ENCODE data around the gene OXSR1. TPM values are rescaled to one million over a fixed set of nuclear protein-coding genes. Genes with fewer than 3 reads are reported as not detected.

OXSR1 gene
- 30.1 and 52.2 TPM in 2 replicates for total RNA-seq

GRCh38 chr3:38164952-38165721 is at the start of gene OXSR1:
OXSR1 (plus strand) TSS chr3:38165537; CDS start chr3:38165877, 340 bp downstream.

GRCh38 chr3:38136777-38137614 is 28.3 kb upstream of the OXSR1 start, which contains the start of gene ACAA1:
ACAA1 (minus strand) TSS chr3:38137127; CDS start chr3:38137035, 92 bp downstream.

GRCh38 chr3:38138349-38139190 is 26.8 kb upstream of the OXSR1 start, which contains the start of gene MYD88:
MYD88 (plus strand) TSS chr3:38138661; CDS start chr3:38138701, 40 bp downstream.

GRCh38 chr3:38265604-38266307 is 100.4 kb downstream of the OXSR1 start, which contains the start of gene SLC22A13:
SLC22A13 (plus strand) TSS chr3:38265812; CDS start chr3:38265861, 49 bp downstream.

GRCh38 chr3:38281895-38282686 is 116.8 kb downstream of the OXSR1 start, which contains the start of gene SLC22A14:
SLC22A14 (plus strand) TSS chr3:38282294; CDS start chr3:38306027, 23,733 bp downstream.

Small RNAs within 50 kb of the gene (small RNA-seq; reads per million reads assigned to genes)
- gene RF00019 (not detected), gene RNU6-235P (not detected)

Other genes starting within 250 kb of the OXSR1 start
- 5.1 and 5.3 TPM in 2 replicates for gene VILL, start 174.8 kb upstream of the OXSR1 start, total RNA-seq
- gene PLCD1, start 135.9 kb upstream of the OXSR1 start, total RNA-seq = 27.2 and 28.3 TPM in 2 replicates
- gene DLEC1, start 126.3 kb upstream of the OXSR1 start, total RNA-seq = under 0.01 TPM in 2 replicates
- 13.7 and 15.8 TPM in 2 replicates for gene ACAA1, start 28.4 kb upstream of the OXSR1 start, total RNA-seq
- gene MYD88, start 26.9 kb upstream of the OXSR1 start, total RNA-seq = 5.7 and 6.6 TPM in 2 replicates
- 0.37 and 1.2 TPM in 2 replicates for gene SLC22A13, start 100.3 kb downstream of the OXSR1 start, total RNA-seq
- 0.20 and 1.5 TPM in 2 replicates for gene SLC22A14, start 116.8 kb downstream of the OXSR1 start, total RNA-seq
- gene XYLB, start 181.2 kb downstream of the OXSR1 start, total RNA-seq = 7.7 and 13.9 TPM in 2 replicates